Gastroesophageal sphincter (tissue), 3 donors: ENCODE data around the gene STK32B.

Experiments
- CTCF ChIP-seq, 4 experiments: fragments of 200-600 bp in 2 of 4; fragments of 450-650 bp in 2 of 4; sonication (generic) in 1 of 4; IDR thresholded peaks; one replicate each; pipeline ENCODE4 v1.5.1; 2017 to 2019; ENCODE audit warnings: antibody characterized with exemption in 4 of 4, mild to moderate bottlenecking in 2 of 4, moderate library complexity in 2 of 4
- POLR2A ChIP-seq, 2 donors: fragments of 450-650 bp; IDR thresholded peaks; one replicate each; pipeline ENCODE4 v1.6.1; 2017; ENCODE audit warnings: antibody characterized with exemption in 2 of 2, mild to moderate bottlenecking in 2 of 2, moderate library complexity in 1 of 2

- no peak for TF ChIP-seq CTCF (IDR thresholded peaks at IDR 0.05)
- TF ChIP-seq POLR2A (IDR thresholded peaks at IDR 0.05) = no peak
Measured at GRCh38 chr4:5134620-5135019, 83.3 kb downstream of the STK32B start.
